Testis (tissue), 3 donors: ENCODE results near the gene ATP10A. TPM values are rescaled to one million over a fixed set of nuclear protein-coding genes. Genes with fewer than 3 reads are reported as not detected.

Experiments
- DNase-seq: peaks from one replicate; pipeline ENCODE4 v3.0.0-alpha.2; 2019
- H3K27ac ChIP-seq, 2 donors: fragments of 200-600 bp; sonication (generic); one replicate each; pipeline ENCODE4 v1.5.1; 2019
- H3K27me3 ChIP-seq: fragments of 200-600 bp; sonication (generic); one replicate; pipeline ENCODE4 v1.5.1; 2019
- H3K36me3 ChIP-seq: fragments of 200-600 bp; sonication (generic); one replicate; pipeline ENCODE4 v1.5.1; 2017; ENCODE audit warnings: low read depth; ENCODE audit errors: missing control alignments
- H3K4me1 ChIP-seq: fragments of 200-600 bp; sonication (generic); one replicate; pipeline ENCODE4 v1.5.1; 2019
- H3K4me3 ChIP-seq, 2 donors: fragments of 200-600 bp; sonication (generic); one replicate each; pipeline ENCODE4 v1.5.1; 2017 to 2019
- H3K9me3 ChIP-seq: fragments of 200-600 bp; sonication (generic); one replicate; pipeline ENCODE4 v1.5.1; 2017
- CTCF ChIP-seq, 3 experiments: fragments of 450-650 bp in 2 of 3; fragments of 200-600 bp in 1 of 3; sonication (generic) in 1 of 3; IDR thresholded peaks; one replicate each; pipeline ENCODE4 v1.5.1; 2016 to 2019; ENCODE audit warnings: antibody characterized with exemption in 3 of 3, mild to moderate bottlenecking in 2 of 3, moderate library complexity in 1 of 3
- POLR2A ChIP-seq: fragments of 450-650 bp; IDR thresholded peaks from one replicate; pipeline ENCODE4 v1.6.1; 2017; ENCODE audit warnings: antibody characterized with exemption, mild to moderate bottlenecking, moderate library complexity
- WGBS, 2 donors: methylation state at CpG; one replicate each; pipeline ENCODE4 v1.1.5; 2018; 5-methylcytosine and 5-hydroxymethylcytosine counted together
- intact Hi-C: fragments of 100-400 bp; cut with DNase I; formaldehyde crosslinking; loops from one replicate; pipeline ENCODE4 v1.15.1; 2023; ENCODE audit warnings: low total_unique reads
- polyA plus RNA-seq: library from polyadenylated mRNA; stranded (reverse); fragments of 350-450 nt; fragmentation: Illumina TruSeq; extraction: RNeasy Lipid Tissue Mini Kit (QIAGEN cat#74804); gene quantifications from one replicate; pipeline ENCODE4 v1.2.3, GENCODE V29; 2014; ENCODE audit warnings: low read depth, low replicate concordance; ENCODE audit not compliant: insufficient read depth
- total RNA-seq, 2 donors: library from RNA; depleted of rRNA; stranded (reverse); fragments of >200 nt; gene quantifications; one replicate each; pipeline ENCODE4 v1.2.3, GENCODE V29; 2016

Gene ATP10A
- total and polyA plus RNA-seq, 3 donors from 2014 or later = 13.6 to 26.5 (median 22.8) TPM

DNA sequence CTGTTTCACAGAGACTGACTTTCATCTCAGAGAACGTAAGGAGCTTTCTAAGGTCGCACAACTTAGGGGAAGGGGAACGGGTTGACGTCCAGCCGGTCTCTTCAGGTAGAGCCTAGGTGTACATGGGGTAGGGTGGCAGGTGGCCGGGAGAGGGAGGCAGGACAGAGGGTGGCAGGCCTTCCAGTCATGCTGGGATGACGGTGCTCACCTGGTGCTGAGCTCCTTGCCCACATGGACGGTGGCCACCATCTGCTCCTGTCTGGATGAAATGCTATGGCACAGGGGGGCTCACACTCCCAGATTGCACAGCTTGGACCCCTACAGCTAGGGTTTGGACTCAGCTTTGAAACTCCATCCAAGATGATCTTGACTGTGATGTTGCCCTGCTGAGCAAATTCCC, 144.5 kb downstream of the ATP10A start:
- DNase-seq = no peak

GRCh38 chr15:25718169-25718536, 145.0 kb downstream of the ATP10A start:
- Histone ChIP-seq H3K36me3 (no peaks in the 10 kb centered on the region), H3K4me3 (no peak overlapping the region)

More for the DNA sequence above, 144.5 kb downstream of the ATP10A start:
- Histone ChIP-seq H3K9me3 (no peaks in the 10 kb centered on the region), H3K27me3 (no peaks in the 10 kb centered on the region), H3K36me3 (no peaks in the 10 kb centered on the region), H3K4me3 (no peak overlapping the region), H3K4me1 (no peaks in the 10 kb centered on the region), H3K27ac (no peak overlapping the region)
- intact Hi-C loops = no loop called here
- no peak for TF ChIP-seq CTCF (IDR thresholded peaks at IDR 0.05)
- 71 to 95% methylated on average over 6 to 8 of the region's 8 CpGs for WGBS, 2 donors

DNA sequence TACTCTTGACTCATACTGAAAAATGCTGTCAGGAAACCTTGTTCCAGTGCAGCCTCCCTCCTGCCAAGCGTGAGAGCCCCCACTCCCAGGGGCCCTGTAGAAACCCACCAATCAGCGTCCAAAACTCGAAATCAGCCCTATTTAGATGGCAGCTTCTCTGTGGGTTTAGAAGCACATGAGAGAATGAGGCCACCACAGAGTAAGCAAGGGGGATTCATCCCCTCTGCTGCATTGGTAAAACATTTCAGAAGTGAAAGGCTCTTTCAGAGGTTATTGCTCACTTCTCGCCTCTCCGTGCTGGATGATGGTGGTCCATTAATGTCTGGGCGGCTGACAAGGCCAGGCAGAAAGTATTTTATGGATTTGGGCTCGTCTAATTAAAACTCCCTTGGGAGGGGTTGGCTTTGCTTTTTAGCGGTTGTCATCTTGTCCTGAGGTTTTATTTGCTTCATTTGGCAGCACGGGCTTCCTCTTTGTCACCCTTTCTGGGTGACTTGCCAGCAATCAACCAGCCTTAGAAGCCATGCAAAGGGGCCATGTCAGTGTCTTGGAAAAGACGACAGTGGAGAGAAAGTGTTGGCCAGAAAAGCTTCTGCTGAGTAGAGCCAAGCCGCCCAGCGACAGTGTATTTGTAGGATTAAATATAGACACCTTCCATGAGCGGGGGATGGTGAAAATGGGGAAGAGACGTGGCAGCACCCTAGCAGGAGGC, 145.5 kb downstream of the ATP10A start:
- H3K36me3 ChIP-seq = no peaks in the 10 kb centered on the region
- H3K4me3 ChIP-seq = no peak overlapping the region
- WGBS, 2 donors = 58 to 60% methylated on average over 14 of the region's 14 CpGs
- intact Hi-C loops = no loop called here
- H3K4me1 ChIP-seq = no peaks in the 10 kb centered on the region
- no peak overlapping the region for H3K27ac ChIP-seq
- DNase-seq = no peak
- no peak for TF ChIP-seq POLR2A
- no peak for TF ChIP-seq CTCF (IDR thresholded peaks at IDR 0.05)
- H3K27me3 ChIP-seq = no peaks in the 10 kb centered on the region
- no peaks in the 10 kb centered on the region for H3K9me3 ChIP-seq

More at GRCh38 chr15:25718169-25718536, 145.0 kb downstream of the ATP10A start:
- intact Hi-C loops = no loop called here
- Histone ChIP-seq H3K27ac (no peak overlapping the region), H3K27me3 (no peaks in the 10 kb centered on the region), H3K9me3 (no peaks in the 10 kb centered on the region), H3K4me1 (no peaks in the 10 kb centered on the region)
- TF ChIP-seq POLR2A = no peak
- no peak for TF ChIP-seq CTCF (IDR thresholded peaks at IDR 0.05)
- DNase-seq = no peak
- WGBS, 2 donors = 83% methylated on average over 18 to 20 of the region's 20 CpGs

- Histone ChIP-seq H3K36me3 (no peaks in the 10 kb centered on the region), H3K4me3 (no peak overlapping the region), H3K4me1 (no peaks in the 10 kb centered on the region), H3K27me3 (no peaks in the 10 kb centered on the region), H3K27ac (no peak overlapping the region), H3K9me3 (no peaks in the 10 kb centered on the region)
- intact Hi-C loops = no loop called here
- TF ChIP-seq POLR2A = no peak
- no peak for TF ChIP-seq CTCF (IDR thresholded peaks at IDR 0.05)
- 80 to 85% methylated on average over 3 of the region's 3 CpGs for WGBS, 2 donors
- no peak for DNase-seq
Observed at GRCh38 chr15:25717127-25717456, 146.0 kb downstream of the ATP10A start.
